GM10266 (cell line): ENCODE data around the gene RABGAP1L.
"Not testable (repeated sequence)": the region's sequence is repeated elsewhere in the genome, so short reads cannot be mapped to it uniquely, and the experiment has no call there.

Experiments
- DNase-seq: peaks from one replicate; pipeline ENCODE4 v3.0.0; 2012; ENCODE audit errors: extremely low spot score
- TF ChIP-seq, protein P1 (sequence below): IDR thresholded peaks from 2 replicates; pipeline ENCODE4 v1.5.1; 2012; ENCODE audit warnings: mild to moderate bottlenecking, low read depth; ENCODE audit not compliant: control insufficient read depth, insufficient read depth; ENCODE audit errors: missing control alignments

The RABGAP1L gene

DNA sequence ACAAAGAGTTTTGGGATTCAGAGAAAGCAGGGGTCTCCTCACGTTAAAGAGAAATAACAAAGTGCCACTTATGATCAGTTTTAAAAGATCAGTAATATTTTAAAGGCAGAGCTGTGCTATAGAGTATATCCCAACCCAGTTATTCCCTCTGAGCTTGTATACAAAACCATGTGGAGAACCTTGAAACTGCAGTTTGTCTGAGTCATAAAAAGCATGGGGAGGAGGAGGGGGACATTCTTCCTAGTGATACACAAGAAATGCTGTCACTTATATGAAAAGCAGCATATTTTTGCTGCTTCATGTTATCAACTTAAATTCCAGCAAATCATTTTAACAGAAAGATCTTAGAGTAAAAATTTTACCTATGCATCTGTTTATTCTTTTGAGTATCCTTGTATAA, 533.0 kb downstream of the RABGAP1L start:
- TF ChIP-seq, protein P1, sequence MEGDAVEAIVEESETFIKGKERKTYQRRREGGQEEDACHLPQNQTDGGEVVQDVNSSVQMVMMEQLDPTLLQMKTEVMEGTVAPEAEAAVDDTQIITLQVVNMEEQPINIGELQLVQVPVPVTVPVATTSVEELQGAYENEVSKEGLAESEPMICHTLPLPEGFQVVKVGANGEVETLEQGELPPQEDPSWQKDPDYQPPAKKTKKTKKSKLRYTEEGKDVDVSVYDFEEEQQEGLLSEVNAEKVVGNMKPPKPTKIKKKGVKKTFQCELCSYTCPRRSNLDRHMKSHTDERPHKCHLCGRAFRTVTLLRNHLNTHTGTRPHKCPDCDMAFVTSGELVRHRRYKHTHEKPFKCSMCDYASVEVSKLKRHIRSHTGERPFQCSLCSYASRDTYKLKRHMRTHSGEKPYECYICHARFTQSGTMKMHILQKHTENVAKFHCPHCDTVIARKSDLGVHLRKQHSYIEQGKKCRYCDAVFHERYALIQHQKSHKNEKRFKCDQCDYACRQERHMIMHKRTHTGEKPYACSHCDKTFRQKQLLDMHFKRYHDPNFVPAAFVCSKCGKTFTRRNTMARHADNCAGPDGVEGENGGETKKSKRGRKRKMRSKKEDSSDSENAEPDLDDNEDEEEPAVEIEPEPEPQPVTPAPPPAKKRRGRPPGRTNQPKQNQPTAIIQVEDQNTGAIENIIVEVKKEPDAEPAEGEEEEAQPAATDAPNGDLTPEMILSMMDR = no peak
- DNase-seq = no peak

DNA sequence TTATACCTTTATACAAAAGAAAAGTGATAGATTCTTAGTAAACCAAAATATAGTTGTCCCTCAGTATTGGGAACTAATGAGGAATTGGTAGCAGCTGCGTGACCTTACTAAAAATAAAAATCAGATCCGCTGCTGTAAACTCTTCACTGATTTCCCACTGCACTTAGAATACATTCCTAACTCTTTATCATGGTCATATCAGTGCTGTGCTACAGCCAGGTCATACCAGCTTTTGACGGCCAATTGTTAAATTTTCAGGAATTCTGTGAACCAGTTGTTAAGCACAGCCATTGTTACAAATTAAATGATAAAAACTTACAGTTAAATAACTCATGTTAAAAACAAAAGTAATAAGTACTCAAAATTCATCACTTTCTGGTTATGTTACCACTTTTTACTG, 533.8 kb downstream of the RABGAP1L start:
- TF ChIP-seq, protein P1 = no peak
- no peak for DNase-seq

DNA sequence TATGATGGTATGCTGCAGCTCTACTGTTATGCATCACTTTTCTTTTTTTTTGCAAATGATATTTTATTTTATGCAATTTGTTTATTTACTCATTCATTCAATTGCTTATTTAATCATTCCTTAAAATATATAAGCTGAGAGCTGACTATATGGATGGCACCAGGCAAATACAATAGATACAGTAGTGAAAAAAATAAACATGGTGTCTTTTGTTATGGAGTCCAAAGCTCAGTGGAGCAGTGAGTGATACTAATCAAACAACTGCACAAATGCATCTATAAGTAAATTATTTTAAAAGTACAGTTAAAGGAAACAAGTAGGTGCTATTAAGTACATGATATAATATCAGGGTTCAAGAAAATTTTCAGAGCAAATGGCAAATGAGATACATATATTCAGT, 534.2 kb downstream of the RABGAP1L start:
- DNase-seq = not testable (repeated sequence)

DNA sequence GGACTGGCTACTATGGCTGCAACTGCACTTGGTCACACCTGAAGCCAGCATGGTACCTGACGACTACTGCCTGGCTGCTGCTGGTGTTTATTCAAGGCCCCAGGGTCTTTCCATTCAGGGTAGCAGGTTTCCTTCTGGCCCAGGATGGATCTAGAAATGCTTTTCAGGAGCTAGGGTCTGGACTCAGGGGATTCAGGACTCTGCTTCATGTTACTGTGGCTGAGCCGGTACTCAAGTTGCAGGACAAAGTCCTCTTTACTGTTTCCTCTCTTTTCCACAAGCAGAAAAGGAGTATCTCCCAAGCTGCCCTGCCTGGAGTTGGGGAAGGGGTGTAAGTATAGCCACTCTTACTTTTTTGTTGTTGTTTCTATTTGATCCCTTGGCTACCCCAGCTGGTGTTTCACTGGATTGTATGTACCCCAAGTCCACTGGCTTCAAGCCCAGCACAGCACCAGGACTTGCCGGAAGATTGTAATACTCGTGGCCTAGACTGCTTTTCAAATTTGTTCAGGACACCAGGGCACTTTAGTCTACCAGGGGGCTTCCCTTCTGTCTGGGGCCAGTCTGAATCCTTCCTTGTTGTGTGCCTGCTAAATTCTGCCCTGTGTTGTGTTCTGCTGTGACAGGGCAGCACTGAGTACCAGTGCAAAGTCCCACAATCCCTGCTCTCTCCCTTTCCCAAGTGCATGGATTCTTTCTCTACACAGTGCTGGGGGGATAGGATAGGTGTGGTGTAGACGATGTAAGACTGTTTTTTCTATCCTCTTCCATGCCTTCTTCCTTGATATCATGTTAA, 536.9 kb downstream of the RABGAP1L start:
- DNase-seq = no peak
- TF ChIP-seq, protein P1 = no peak

DNA sequence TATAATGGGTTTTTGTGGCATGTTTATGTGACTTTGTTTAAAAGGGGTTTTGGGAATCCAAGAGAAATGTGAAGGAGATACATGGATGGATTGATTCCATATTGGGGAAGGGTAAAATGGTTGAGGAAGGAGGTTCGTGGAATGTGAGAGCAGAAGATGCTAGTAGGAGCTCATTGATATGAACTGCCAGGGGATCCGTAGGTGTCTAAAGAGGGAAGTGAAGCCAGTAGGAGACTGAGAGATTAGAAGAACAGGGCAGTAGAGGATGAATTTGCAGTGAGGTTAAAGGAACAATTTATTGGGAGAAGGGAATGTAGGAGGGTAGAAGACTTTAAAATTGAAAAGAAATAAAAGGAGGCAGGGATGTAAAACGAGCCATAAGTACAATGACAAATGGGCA, 541.0 kb downstream of the RABGAP1L start:
- TF ChIP-seq, protein P1 = no peak
- DNase-seq = no peak

DNA sequence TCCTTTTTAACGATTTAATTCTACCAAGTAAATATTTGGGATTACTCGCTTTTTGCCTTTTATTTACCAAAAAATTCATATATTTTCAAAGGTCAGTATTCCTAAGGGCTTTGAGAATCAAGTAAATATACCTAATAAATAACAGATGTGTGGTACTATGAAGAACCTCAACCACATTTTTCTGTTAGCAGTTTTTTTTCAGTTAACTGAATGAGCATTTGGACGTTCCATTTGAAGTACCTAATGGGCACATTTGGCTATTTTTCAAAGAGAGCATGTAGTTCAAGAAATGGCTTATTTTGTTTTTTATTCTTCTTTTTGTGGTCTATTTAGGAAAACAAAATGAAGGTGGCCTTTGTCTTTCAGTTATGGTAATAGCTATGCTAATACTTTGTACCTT, 541.5 kb downstream of the RABGAP1L start:
- DNase-seq = no peak
- TF ChIP-seq, protein P1 = no peak

DNA sequence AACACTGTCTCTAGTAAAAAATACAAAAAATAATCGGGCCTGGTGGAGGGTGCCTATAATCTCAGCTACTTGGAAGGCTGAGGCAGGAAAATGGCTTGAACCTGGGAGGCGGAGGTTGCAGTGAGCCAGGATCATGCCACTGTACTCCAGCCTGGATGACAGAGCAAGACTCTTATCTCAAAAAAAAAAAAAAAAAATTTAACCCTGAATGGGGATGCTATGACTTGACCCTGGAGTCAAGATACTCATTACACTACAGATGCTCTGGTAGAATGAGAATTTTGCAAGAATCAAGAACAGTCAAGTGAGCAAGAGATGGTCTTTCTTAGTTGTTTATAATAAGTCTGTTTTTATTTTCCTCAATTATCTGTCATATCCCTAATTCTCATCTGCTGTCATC, 542.2 kb downstream of the RABGAP1L start:
- TF ChIP-seq, protein P1 = no peak
- no peak for DNase-seq

DNA sequence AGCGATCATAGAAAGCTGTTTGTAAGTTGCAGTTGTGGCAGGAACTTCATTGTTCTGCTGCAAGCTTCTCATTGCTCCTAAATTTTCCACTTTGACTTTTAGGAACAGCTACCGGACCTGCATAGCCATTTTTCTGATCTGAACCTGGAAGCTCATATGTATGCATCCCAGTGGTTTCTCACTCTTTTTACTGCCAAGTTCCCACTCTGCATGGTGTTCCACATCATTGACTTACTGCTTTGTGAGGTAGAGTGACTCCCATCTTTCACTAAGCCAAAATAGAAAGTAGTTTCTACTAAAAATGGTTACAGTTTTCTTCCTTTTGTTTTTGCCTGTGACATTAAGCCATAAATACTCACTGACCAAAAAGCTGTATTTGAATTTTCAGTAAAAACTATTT, 542.7 kb downstream of the RABGAP1L start:
- TF ChIP-seq, protein P1 = no peak
- no peak for DNase-seq
